Right atrium auricular region (tissue), 2 donors: ENCODE data around the gene CARD19. TPM values are rescaled to one million over a fixed set of nuclear protein-coding genes. Genes with fewer than 3 reads are reported as not detected.

Experiments used
- DNase-seq: peaks from one replicate; pipeline ENCODE4 v3.0.0-alpha.2; 2019; ENCODE audit warnings: low spot score
- H3K27ac ChIP-seq, 2 donors: fragments of 200-600 bp; sonication (generic); 1 replicate in 1 of 2; 2 replicates in 1 of 2; pipeline ENCODE4 v1.5.1; 2016 to 2019
- H3K27me3 ChIP-seq, 2 donors: fragments of 200-600 bp; sonication (generic); one replicate each; pipeline versions ENCODE4 v1.5.1 to v1.6.0; 2017 to 2019
- H3K36me3 ChIP-seq: fragments of 200-600 bp; sonication (generic); one replicate; pipeline ENCODE4 v1.5.1; 2016
- H3K4me1 ChIP-seq, 2 donors: fragments of 200-600 bp; sonication (generic); one replicate each; pipeline versions ENCODE4 v1.5.1 to v1.6.0; 2017 to 2019
- H3K4me3 ChIP-seq, 2 donors: fragments of 200-600 bp; sonication (generic); 1 replicate in 1 of 2; 2 replicates in 1 of 2; pipeline ENCODE4 v1.5.1; 2017 to 2019; ENCODE audit warnings: mild to moderate bottlenecking in 1 of 2, moderate library complexity in 1 of 2
- H3K9me3 ChIP-seq, 2 donors: fragments of 200-600 bp; sonication (generic); one replicate each; pipeline ENCODE4 v1.5.1; 2019
- CTCF ChIP-seq, 2 donors: fragments of 200-600 bp; sonication (generic); IDR thresholded peaks; one replicate each; pipeline ENCODE4 v1.5.1; 2019; ENCODE audit warnings: antibody characterized with exemption in 2 of 2
- total RNA-seq, 2 donors: library from RNA; depleted of rRNA; stranded (reverse); fragments of >200 nt; gene quantifications; one replicate each; pipeline ENCODE4 v1.1.0, GENCODE V29; 2016

Gene CARD19
- total RNA-seq, 2 donors from 2014 or later = 21.2 to 46.8 TPM

GRCh38 chr9:93129286-93129685 lies 33.3 kb downstream of the CARD19 start:
- peak overlapping the region; percentile 97 to 99 for H3K27ac ChIP-seq
- no peak for DNase-seq

GRCh38 chr9:93129691-93130500 lies 33.9 kb downstream of the CARD19 start:
- peaks cover 0 to 82% of the 10 kb centered on the region in 2 donors for H3K4me1 ChIP-seq
- H3K36me3 ChIP-seq = peaks cover 10% of the 10 kb centered on the region
- TF ChIP-seq CTCF (IDR thresholded peaks at IDR 0.05) = no peak
- H3K27ac ChIP-seq = peak overlapping the region; percentile 97 to 99
- no peaks in the 10 kb centered on the region for H3K9me3 ChIP-seq
- no peaks in the 10 kb centered on the region for H3K27me3 ChIP-seq
- DNase-seq = no peak
- H3K4me3 ChIP-seq = no peak overlapping the region

More at GRCh38 chr9:93129286-93129685, 33.3 kb downstream of the CARD19 start:
- H3K36me3 ChIP-seq = peaks cover 16% of the 10 kb centered on the region
- no peaks in the 10 kb centered on the region for H3K27me3 ChIP-seq
- H3K4me1 ChIP-seq = peaks cover 0 to 76% of the 10 kb centered on the region in 2 donors
- H3K9me3 ChIP-seq = no peaks in the 10 kb centered on the region
- TF ChIP-seq CTCF (IDR thresholded peaks at IDR 0.05) = no peak
- H3K4me3 ChIP-seq = no peak overlapping the region

- H3K4me1 ChIP-seq = peaks cover 0 to 89% of the 10 kb centered on the region in 2 donors
- DNase-seq = no peak
- peak overlapping the region; percentile 97 to 99 for H3K27ac ChIP-seq
- no peaks in the 10 kb centered on the region for H3K27me3 ChIP-seq
- H3K36me3 ChIP-seq = peaks cover 3% of the 10 kb centered on the region
- H3K9me3 ChIP-seq = no peaks in the 10 kb centered on the region
- TF ChIP-seq CTCF (IDR thresholded peaks at IDR 0.05) = no peak
- no peak overlapping the region for H3K4me3 ChIP-seq
These were observed 35.0 kb downstream of the CARD19 start for GRCh38 chr9:93130861-93131481.

GRCh38 chr9:93131599-93132286 lies 35.7 kb downstream of the CARD19 start:
- Histone ChIP-seq H3K36me3 (no peaks in the 10 kb centered on the region), H3K27me3 (no peaks in the 10 kb centered on the region), H3K9me3 (no peaks in the 10 kb centered on the region), H3K27ac (peak overlapping the region; percentile 97 to 99), H3K4me3 (peak overlapping the region in 1 of 2 donors; percentile 82), H3K4me1 (peaks cover 0 to 83% of the 10 kb centered on the region in 2 donors)
- TF ChIP-seq CTCF (IDR thresholded peaks at IDR 0.05) = no peak
- no peak for DNase-seq

- Histone ChIP-seq H3K36me3 (no peaks in the 10 kb centered on the region), H3K27me3 (no peaks in the 10 kb centered on the region), H3K4me3 (peak overlapping the region; percentile 82 to 91), H3K9me3 (no peaks in the 10 kb centered on the region), H3K4me1 (peaks cover 0 to 76% of the 10 kb centered on the region in 2 donors), H3K27ac (peak overlapping the region; percentile 97 to 99)
- TF ChIP-seq CTCF (IDR thresholded peaks at IDR 0.05) = no peak
- no peak for DNase-seq
These were observed 36.4 kb downstream of the CARD19 start for GRCh38 chr9:93132287-93132927.
